Ishikawa (cell line): Measurements from ENCODE around the gene RIPK1.

Experiments used
- CEBPB ChIP-seq: IDR thresholded peaks from 2 replicates; pipeline ENCODE4 v1.6.1; 2012
- CREB1 ChIP-seq: IDR thresholded peaks from 2 replicates; pipeline ENCODE4 v1.6.1; 2012; ENCODE audit warnings: low read depth
- FOXM1 ChIP-seq: IDR thresholded peaks from 2 replicates; pipeline ENCODE4 v1.6.1; 2012; ENCODE audit warnings: low read depth, borderline replicate concordance
- TCF12 ChIP-seq: IDR thresholded peaks from 2 replicates; pipeline ENCODE4 v1.6.1; 2012; ENCODE audit warnings: low read depth
- TEAD4 ChIP-seq: IDR thresholded peaks from 2 replicates; pipeline ENCODE4 v1.6.1; 2012
- ZBTB7A ChIP-seq: IDR thresholded peaks from 2 replicates; pipeline ENCODE4 v1.6.1; 2012; ENCODE audit warnings: low read depth

RIPK1 gene

GRCh38 chr6:3164388-3164787, 96.1 kb downstream of the RIPK1 start:
- TF ChIP-seq FOXM1 (no peak), ZBTB7A (no peak), CREB1 (no peak), TEAD4 (no peak), TCF12 (no peak), CEBPB (no peak)
